ENCODE data around the gene SAMD7. TPM values are rescaled to one million over a fixed set of nuclear protein-coding genes. Genes with fewer than 3 reads are reported as not detected.

SAMD7 gene
- total and polyA plus RNA-seq, 8 donors: not detected

- TF ChIP-seq CTCF (IDR thresholded peaks at IDR 0.05): no peak
- 81 to 97% methylated on average over 1 of the region's 1 CpG for whole genome bisulfite sequencing, 2 donors
- H3K36me3 ChIP-seq: no peaks in the 10 kb centered on the region
These were observed 9.9 kb upstream of the SAMD7 start for GRCh38 chr3:169901453-169901852.

DNA sequence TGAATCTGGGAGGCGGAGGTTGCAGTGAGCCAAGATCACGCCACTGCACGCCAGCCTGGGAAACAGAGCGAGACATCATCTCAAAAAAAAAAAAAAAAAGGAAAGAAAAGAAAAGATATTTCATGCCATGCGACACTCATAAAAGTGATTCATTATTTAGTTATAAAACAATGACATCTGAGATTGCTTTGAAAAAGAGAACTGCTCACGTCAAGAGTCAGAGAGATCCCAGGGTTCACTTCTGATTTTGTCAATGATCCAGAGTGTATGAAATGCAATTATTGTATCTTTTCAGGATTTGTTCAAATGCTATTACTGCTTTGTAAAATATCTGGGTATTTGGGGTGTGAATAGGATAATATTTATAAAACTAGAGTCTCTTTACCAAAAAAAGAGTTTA is 6.0 kb upstream of the SAMD7 start:
- Histone ChIP-seq H3K4me3 (no peak overlapping the region), H3K4me1 (no peaks in the 10 kb centered on the region), H3K36me3 (no peaks in the 10 kb centered on the region), H3K9me3 (no peaks in the 10 kb centered on the region), H3K27me3 (no peaks in the 10 kb centered on the region), H3K27ac (no peak overlapping the region)
- WGBS, 2 donors: 76 to 90% methylated on average over 6 of the region's 6 CpGs
- no peak for TF ChIP-seq CTCF (IDR thresholded peaks at IDR 0.05)
- intact Hi-C loops (cut with DNase I): no loop called here
- DNase-seq: no peak
- no peak for ATAC-seq
- FAIRE-seq: no peak

More at GRCh38 chr3:169901453-169901852, 9.9 kb upstream of the SAMD7 start:
- DNase-seq: no peak
- ATAC-seq: no peak
- H3K9me3 ChIP-seq: no peaks in the 10 kb centered on the region
- H3K27ac ChIP-seq: no peak overlapping the region
- H3K27me3 ChIP-seq: no peaks in the 10 kb centered on the region
- no peaks in the 10 kb centered on the region for H3K4me1 ChIP-seq
- no peak overlapping the region for H3K4me3 ChIP-seq
- no peak for FAIRE-seq
- intact Hi-C loops (cut with DNase I): no loop called here

DNA sequence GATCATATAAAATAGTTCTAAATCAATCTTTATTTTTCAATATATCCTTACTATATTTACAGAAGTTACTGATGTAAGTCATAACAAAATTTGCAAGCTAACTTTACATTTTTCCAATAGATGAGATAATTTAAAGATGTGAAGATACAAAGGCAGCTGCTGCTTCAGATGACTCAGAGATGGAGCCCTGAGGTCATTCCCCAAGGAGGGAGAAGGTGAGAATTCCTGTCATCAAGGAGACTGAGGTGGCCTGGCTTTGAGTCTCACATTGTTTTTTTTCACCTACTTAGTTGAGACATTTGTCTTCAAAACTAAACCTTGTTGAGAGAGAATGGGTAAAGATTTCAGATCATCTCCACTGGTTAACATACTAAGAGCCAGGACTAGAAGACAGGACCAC is 3.9 kb upstream of the SAMD7 start:
- Histone ChIP-seq H3K9me3 (no peaks in the 10 kb centered on the region), H3K27me3 (no peaks in the 10 kb centered on the region), H3K4me3 (no peak overlapping the region), H3K4me1 (no peaks in the 10 kb centered on the region), H3K27ac (no peak overlapping the region), H3K36me3 (no peaks in the 10 kb centered on the region)
- intact Hi-C loops (cut with DNase I): no loop called here
- FAIRE-seq (no peak), DNase-seq (no peak), ATAC-seq (no peak)
- TF ChIP-seq CTCF (IDR thresholded peaks at IDR 0.05): no peak

DNA sequence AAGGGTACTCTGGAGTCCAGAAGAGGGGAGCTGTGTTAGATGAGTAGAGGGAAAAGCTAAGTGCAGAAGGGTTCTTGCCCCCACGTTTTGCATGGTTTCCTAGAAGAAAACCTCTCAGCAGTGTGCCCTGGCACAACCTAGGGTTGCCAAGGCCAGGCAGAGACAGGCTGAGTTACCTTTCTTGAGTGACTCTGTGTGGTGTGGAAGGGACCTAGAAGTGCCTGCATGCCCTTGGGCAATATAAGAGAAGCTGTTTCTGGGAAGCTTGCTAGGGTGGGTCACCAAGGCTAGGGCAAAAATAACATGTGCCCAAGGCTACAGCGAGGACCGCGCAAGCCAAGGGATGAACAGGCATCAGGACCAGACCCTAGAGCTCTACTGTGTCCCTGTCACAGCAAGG is 3.4 kb upstream of the SAMD7 start:
- Histone ChIP-seq H3K9me3 (no peaks in the 10 kb centered on the region), H3K36me3 (no peaks in the 10 kb centered on the region), H3K27ac (no peak overlapping the region), H3K4me1 (no peaks in the 10 kb centered on the region), H3K4me3 (no peak overlapping the region), H3K27me3 (no peaks in the 10 kb centered on the region)
- FAIRE-seq (no peak), DNase-seq (no peak), ATAC-seq (no peak)
- 83 to 85% methylated on average over 4 of the region's 4 CpGs for WGBS, 2 donors
- TF ChIP-seq CTCF (IDR thresholded peaks at IDR 0.05): no peak
- intact Hi-C loops (cut with DNase I): no loop called here

DNA sequence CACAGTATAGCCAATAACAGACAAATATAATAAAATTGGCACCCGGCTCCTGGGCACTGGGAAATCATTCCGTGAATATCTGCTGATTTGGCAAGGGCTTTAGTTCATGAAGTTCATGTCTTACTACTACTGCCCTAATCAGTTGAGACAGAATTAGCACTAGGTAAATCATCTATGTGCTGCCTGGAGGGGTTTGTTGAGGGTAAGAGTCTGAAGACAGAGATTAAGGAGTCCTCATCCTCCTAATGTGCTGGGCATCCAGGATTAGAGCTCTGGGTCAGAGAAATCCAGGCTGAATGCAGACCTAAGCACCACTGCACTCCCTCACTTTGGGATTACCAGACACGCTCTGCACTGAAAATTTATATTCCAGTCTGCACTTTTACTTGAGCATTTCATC is 2.0 kb downstream of the SAMD7 start:
- ATAC-seq (no peak), FAIRE-seq (no peak), DNase-seq (no peak)
- H3K36me3 ChIP-seq: no peaks in the 10 kb centered on the region
- intact Hi-C loops (cut with DNase I): no loop called here
- no peaks in the 10 kb centered on the region for H3K27me3 ChIP-seq
- no peak overlapping the region for H3K4me3 ChIP-seq
- 54 to 57% methylated on average over 3 of the region's 3 CpGs for WGBS, 2 donors
- H3K9me3 ChIP-seq: no peaks in the 10 kb centered on the region
- H3K27ac ChIP-seq: no peak overlapping the region
- H3K4me1 ChIP-seq: no peaks in the 10 kb centered on the region
- TF ChIP-seq CTCF (IDR thresholded peaks at IDR 0.05): no peak

All from pancreas (tissue), 10 donors.